Measurements from ENCODE around the gene NOVA1.

NOVA1 gene

DNA sequence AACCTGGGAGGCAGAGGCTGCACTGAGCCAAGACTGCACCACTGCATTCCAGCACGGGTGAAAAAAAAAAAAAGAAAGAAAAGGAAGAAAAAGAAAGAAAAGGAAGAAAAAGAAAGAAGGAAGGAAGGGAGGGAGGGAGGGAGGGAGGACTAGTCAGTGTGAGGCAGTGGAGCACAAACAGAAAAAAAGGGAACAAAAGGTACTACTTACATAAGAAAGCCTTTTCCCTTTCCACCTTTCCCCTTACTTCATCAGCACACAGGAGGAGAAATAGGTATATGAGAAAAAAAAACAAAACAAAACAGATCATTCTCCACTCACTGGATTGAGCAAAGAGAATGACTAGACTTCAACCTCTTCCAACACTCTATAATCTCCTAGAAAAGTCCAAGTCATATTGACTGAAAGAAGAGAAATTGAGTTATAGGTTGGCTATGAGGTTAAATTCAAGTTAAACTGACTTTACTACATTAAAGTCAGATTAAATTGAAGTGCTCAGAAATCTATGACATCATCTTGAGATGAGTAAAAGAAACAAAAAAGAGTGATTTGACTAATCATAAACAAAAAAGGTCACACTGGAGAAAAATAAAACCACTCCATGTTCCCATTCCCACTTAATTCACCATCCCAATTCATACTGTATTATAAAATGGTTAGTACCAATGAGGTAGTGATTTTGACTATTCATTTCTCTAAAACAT, 43.6 kb downstream of the NOVA1 start:
- no peak overlapping the region for H3K9ac ChIP-seq (ENCODE audit: low read length)
- no peaks in the 10 kb centered on the region for H3K36me3 ChIP-seq (ENCODE audit: control insufficient read depth, insufficient read depth, low read length)
- H3K4me1 ChIP-seq (ENCODE audit: control insufficient read depth, insufficient read depth, low read length) = no peaks in the 10 kb centered on the region
- no peaks in the 10 kb centered on the region for H3K9me3 ChIP-seq (ENCODE audit: control insufficient read depth, low read length)
- no peaks in the 10 kb centered on the region for H3K27me3 ChIP-seq (ENCODE audit: control insufficient read depth, insufficient read depth, low read length)
- H3K4me3 ChIP-seq (ENCODE audit: low read length) = no peak overlapping the region

- no peak overlapping the region for H3K9ac ChIP-seq (ENCODE audit: low read length)
- H3K4me1 ChIP-seq (ENCODE audit: control insufficient read depth, insufficient read depth, low read length) = no peaks in the 10 kb centered on the region
- H3K27me3 ChIP-seq (ENCODE audit: control insufficient read depth, insufficient read depth, low read length) = no peaks in the 10 kb centered on the region
- no peaks in the 10 kb centered on the region for H3K9me3 ChIP-seq (ENCODE audit: control insufficient read depth, low read length)
- no peak overlapping the region for H3K4me3 ChIP-seq (ENCODE audit: low read length)
- no peaks in the 10 kb centered on the region for H3K36me3 ChIP-seq (ENCODE audit: control insufficient read depth, insufficient read depth, low read length)
Observed at GRCh38 chr14:26549571-26549970, 48.3 kb downstream of the NOVA1 start.

DNA sequence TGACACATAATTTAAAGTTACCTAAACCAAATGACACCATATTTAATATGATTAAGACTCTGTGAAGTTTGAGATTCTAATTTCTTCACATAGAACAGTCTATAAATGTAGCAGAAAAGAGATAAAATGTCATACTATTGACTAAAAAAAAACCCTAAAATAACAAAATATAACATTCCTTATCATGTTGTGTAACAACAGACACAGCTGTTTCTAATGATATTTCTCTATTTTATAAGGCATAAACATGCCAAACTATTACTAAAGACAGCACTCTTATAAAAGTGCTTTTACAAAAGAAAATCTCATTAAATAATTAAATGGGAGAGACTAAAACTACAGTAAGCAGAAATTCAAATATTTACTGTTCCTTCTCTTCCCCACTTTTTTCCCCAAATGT, 49.4 kb downstream of the NOVA1 start:
- no peaks in the 10 kb centered on the region for H3K27me3 ChIP-seq (ENCODE audit: control insufficient read depth, insufficient read depth, low read length)
- no peak overlapping the region for H3K9ac ChIP-seq (ENCODE audit: low read length)
- H3K9me3 ChIP-seq (ENCODE audit: control insufficient read depth, low read length) = no peaks in the 10 kb centered on the region
- no peaks in the 10 kb centered on the region for H3K4me1 ChIP-seq (ENCODE audit: control insufficient read depth, insufficient read depth, low read length)
- no peaks in the 10 kb centered on the region for H3K36me3 ChIP-seq (ENCODE audit: control insufficient read depth, insufficient read depth, low read length)
- no peak overlapping the region for H3K4me3 ChIP-seq (ENCODE audit: low read length)

DNA sequence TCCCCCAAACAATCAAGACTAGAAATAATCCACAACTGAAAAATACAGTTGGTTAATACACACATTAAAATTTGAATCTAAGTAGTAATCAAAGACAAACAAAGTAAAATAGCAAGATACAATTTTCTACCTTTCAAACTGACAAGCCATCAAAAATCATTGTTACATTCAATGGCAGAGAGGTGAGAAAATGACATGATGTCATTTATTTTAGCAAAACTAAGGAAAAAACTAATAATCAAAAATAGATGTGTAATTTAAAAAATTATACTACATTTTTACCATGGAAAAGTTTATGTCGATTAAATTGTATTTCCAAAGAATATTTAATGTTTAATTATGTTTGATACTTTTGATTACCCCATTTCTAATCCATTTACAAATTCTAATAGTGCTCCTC, 59.7 kb downstream of the NOVA1 start:
- no peak overlapping the region for H3K9ac ChIP-seq (ENCODE audit: low read length)
- no peak overlapping the region for H3K4me3 ChIP-seq (ENCODE audit: low read length)
- H3K27me3 ChIP-seq (ENCODE audit: control insufficient read depth, insufficient read depth, low read length) = no peaks in the 10 kb centered on the region

DNA sequence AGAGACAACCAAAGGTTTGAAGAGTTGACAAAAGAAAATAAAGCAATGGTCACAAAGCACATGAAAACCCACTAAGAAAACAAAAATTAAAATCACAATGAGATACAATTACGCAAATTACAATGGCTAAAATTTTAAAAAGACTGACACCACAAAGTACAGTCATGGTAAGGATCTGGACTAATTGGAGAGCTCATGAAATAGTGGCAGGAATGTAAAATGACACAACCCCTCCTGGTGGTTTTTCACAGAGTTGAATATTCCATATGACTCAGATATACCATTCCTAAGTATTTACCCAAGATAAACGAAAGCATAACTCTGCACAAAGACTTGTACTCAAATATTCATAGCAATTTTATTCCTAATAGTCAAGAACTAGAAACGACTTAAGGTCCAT, 65.9 kb downstream of the NOVA1 start:
- Histone ChIP-seq H3K4me3 (ENCODE audit: low read length) (no peak overlapping the region), H3K36me3 (ENCODE audit: control insufficient read depth, insufficient read depth, low read length) (no peaks in the 10 kb centered on the region), H3K4me1 (ENCODE audit: control insufficient read depth, insufficient read depth, low read length) (no peaks in the 10 kb centered on the region), H3K9ac (ENCODE audit: low read length) (no peak overlapping the region), H3K9me3 (ENCODE audit: control insufficient read depth, low read length) (no peaks in the 10 kb centered on the region), H3K27me3 (ENCODE audit: control insufficient read depth, insufficient read depth, low read length) (no peaks in the 10 kb centered on the region)

More for the DNA sequence above, 59.7 kb downstream of the NOVA1 start:
- Histone ChIP-seq H3K9me3 (ENCODE audit: control insufficient read depth, low read length) (no peaks in the 10 kb centered on the region), H3K36me3 (ENCODE audit: control insufficient read depth, insufficient read depth, low read length) (no peaks in the 10 kb centered on the region), H3K4me1 (ENCODE audit: control insufficient read depth, insufficient read depth, low read length) (no peaks in the 10 kb centered on the region)

DNA sequence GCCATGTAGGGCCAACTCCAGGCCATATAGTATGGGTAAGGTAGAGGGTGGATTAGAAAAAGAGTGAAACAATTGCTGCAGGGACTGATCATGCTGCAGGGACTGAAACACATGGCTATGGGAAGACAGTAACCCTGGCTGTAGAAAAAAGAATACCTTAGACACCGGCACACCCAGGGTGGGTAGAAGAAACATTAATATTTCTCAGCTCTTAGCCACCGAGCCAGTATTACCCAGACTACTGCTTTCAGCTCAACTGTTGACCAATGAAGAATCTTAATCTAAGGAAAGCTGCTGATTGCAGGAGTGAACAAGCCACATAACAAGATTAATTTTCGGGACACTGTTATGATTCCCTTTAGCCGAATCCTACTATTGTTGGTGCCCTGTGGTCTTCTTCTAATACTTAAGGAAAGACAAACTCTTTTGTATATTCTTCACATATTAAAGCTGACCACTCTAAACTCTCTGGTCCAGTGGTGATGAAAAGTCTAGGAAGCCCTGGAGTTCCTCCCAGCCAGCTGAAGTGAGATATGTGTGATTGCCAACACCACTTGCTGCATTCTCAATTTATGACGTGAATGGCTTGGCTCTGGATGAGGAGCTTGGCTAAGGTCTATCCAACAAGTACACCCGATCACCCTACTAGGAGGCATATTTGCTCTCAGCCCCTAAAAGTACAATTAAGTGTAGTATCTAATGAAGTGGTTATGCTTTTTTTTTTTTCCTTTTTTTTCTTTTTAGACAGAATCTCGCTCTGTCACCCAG, 69.2 kb downstream of the NOVA1 start:
- Histone ChIP-seq H3K9ac (ENCODE audit: low read length) (no peak overlapping the region), H3K9me3 (ENCODE audit: control insufficient read depth, low read length) (no peaks in the 10 kb centered on the region), H3K4me3 (ENCODE audit: low read length) (no peak overlapping the region), H3K4me1 (ENCODE audit: control insufficient read depth, insufficient read depth, low read length) (no peaks in the 10 kb centered on the region), H3K27me3 (ENCODE audit: control insufficient read depth, insufficient read depth, low read length) (no peaks in the 10 kb centered on the region), H3K36me3 (ENCODE audit: control insufficient read depth, insufficient read depth, low read length) (no peaks in the 10 kb centered on the region)

GRCh38 chr14:26527095-26527494, 70.7 kb downstream of the NOVA1 start:
- H3K9me3 ChIP-seq (ENCODE audit: control insufficient read depth, low read length) = no peaks in the 10 kb centered on the region
- no peak overlapping the region for H3K4me3 ChIP-seq (ENCODE audit: low read length)
- H3K9ac ChIP-seq (ENCODE audit: low read length) = no peak overlapping the region

DNA sequence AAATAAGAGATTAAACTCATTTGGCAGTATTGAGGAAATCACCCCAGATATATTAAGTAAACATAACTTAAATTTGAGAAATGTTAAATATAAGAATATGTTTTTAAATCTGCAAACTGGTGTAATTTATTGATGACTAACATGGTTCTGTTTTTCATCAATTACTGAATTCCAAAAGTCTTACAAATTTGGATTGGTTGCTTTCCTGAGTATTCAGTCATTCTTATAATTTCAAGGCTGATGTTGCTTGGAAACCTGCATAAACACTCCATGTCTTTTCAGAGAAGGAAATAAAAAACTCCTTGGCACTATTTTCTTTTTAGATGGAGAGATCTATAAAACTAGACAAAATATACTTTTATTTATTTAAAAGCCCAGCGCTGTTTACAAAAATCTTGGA, 71.7 kb downstream of the NOVA1 start:
- H3K4me1 ChIP-seq (ENCODE audit: control insufficient read depth, insufficient read depth, low read length) = no peaks in the 10 kb centered on the region
- H3K36me3 ChIP-seq (ENCODE audit: control insufficient read depth, insufficient read depth, low read length) = no peaks in the 10 kb centered on the region
- no peaks in the 10 kb centered on the region for H3K27me3 ChIP-seq (ENCODE audit: control insufficient read depth, insufficient read depth, low read length)
- H3K9ac ChIP-seq (ENCODE audit: low read length) = no peak overlapping the region
- H3K9me3 ChIP-seq (ENCODE audit: control insufficient read depth, low read length) = no peaks in the 10 kb centered on the region
- H3K4me3 ChIP-seq (ENCODE audit: low read length) = no peak overlapping the region

More at GRCh38 chr14:26527095-26527494, 70.7 kb downstream of the NOVA1 start:
- no peaks in the 10 kb centered on the region for H3K36me3 ChIP-seq (ENCODE audit: control insufficient read depth, insufficient read depth, low read length)
- H3K4me1 ChIP-seq (ENCODE audit: control insufficient read depth, insufficient read depth, low read length) = no peaks in the 10 kb centered on the region
- no peaks in the 10 kb centered on the region for H3K27me3 ChIP-seq (ENCODE audit: control insufficient read depth, insufficient read depth, low read length)

GRCh38 chr14:26525085-26525484, 72.7 kb downstream of the NOVA1 start:
- H3K36me3 ChIP-seq (ENCODE audit: control insufficient read depth, insufficient read depth, low read length) = no peaks in the 10 kb centered on the region
- H3K27me3 ChIP-seq (ENCODE audit: control insufficient read depth, insufficient read depth, low read length) = no peaks in the 10 kb centered on the region
- H3K9ac ChIP-seq (ENCODE audit: low read length) = no peak overlapping the region
- H3K4me1 ChIP-seq (ENCODE audit: control insufficient read depth, insufficient read depth, low read length) = no peaks in the 10 kb centered on the region
- no peak overlapping the region for H3K4me3 ChIP-seq (ENCODE audit: low read length)
- H3K9me3 ChIP-seq (ENCODE audit: control insufficient read depth, low read length) = no peaks in the 10 kb centered on the region

GRCh38 chr14:26522967-26523366, 74.9 kb downstream of the NOVA1 start:
- Histone ChIP-seq H3K9ac (ENCODE audit: low read length) (no peak overlapping the region), H3K4me3 (ENCODE audit: low read length) (no peak overlapping the region), H3K27me3 (ENCODE audit: control insufficient read depth, insufficient read depth, low read length) (no peaks in the 10 kb centered on the region)

DNA sequence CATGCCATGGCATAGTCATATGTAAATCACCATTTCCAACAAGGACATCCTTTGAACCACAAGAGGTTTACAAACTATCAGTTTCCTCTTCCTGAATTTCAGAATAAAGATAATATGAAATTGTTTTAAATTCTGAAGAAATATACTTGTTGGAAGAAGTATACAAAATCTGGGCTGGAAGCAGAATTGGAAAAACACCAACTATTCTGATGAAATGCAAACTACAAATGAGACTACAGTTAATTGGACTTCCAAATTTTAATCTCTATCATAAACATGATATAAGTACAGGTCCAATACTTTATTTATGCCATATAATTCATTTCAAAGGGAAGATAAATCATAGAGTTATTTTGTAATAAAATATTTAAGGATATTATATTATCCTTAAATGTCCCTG, 80.1 kb downstream of the NOVA1 start:
- Histone ChIP-seq H3K4me1 (ENCODE audit: control insufficient read depth, insufficient read depth, low read length) (no peaks in the 10 kb centered on the region), H3K36me3 (ENCODE audit: control insufficient read depth, insufficient read depth, low read length) (no peaks in the 10 kb centered on the region)

More at GRCh38 chr14:26522967-26523366, 74.9 kb downstream of the NOVA1 start:
- Histone ChIP-seq H3K9me3 (ENCODE audit: control insufficient read depth, low read length) (no peaks in the 10 kb centered on the region), H3K4me1 (ENCODE audit: control insufficient read depth, insufficient read depth, low read length) (no peaks in the 10 kb centered on the region), H3K36me3 (ENCODE audit: control insufficient read depth, insufficient read depth, low read length) (no peaks in the 10 kb centered on the region)

DNA sequence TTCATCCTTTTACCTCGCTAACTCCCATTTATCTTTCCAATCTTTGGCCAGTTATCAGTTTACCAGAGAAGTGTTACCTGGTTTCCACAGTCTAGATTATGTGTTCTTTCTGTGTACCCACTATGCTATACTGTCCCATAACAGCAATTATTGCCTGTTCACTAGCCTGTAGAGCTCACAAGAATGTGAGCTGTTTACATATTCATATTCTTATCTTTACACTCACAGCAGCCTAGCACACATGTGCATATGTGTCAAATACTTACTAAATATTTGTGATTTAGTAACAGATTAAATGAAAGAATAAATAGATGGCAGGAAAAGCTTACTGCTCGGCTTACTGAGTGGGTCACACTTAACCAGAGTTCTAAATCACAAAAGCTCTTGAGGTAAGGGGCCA, 97.8 kb downstream of the NOVA1 start:
- Histone ChIP-seq H3K27me3 (ENCODE audit: control insufficient read depth, insufficient read depth, low read length) (no peaks in the 10 kb centered on the region), H3K9me3 (ENCODE audit: control insufficient read depth, low read length) (no peaks in the 10 kb centered on the region), H3K4me1 (ENCODE audit: control insufficient read depth, insufficient read depth, low read length) (no peaks in the 10 kb centered on the region), H3K9ac (ENCODE audit: low read length) (no peak overlapping the region), H3K36me3 (ENCODE audit: control insufficient read depth, insufficient read depth, low read length) (no peaks in the 10 kb centered on the region), H3K4me3 (ENCODE audit: low read length) (no peak overlapping the region)

More for the DNA sequence above, 80.1 kb downstream of the NOVA1 start:
- Histone ChIP-seq H3K9me3 (ENCODE audit: control insufficient read depth, low read length) (no peaks in the 10 kb centered on the region), H3K4me3 (ENCODE audit: low read length) (no peak overlapping the region), H3K27me3 (ENCODE audit: control insufficient read depth, insufficient read depth, low read length) (no peaks in the 10 kb centered on the region), H3K9ac (ENCODE audit: low read length) (no peak overlapping the region)
